Upper lobe of left lung (tissue), 4 donors: ENCODE measurements around the gene AKIRIN2.

ENCODE experiments used
- EP300 ChIP-seq, 4 donors: sonication (generic); formaldehyde crosslinking; IDR thresholded peaks; one replicate each; pipeline ENCODE4 v1.5.1; 2017; ENCODE audit warnings: antibody characterized with exemption in 4 of 4, control low read depth in 2 of 4
- POLR2A ChIP-seq, 4 donors: fragments of 450-650 bp; IDR thresholded peaks; one replicate each; pipeline ENCODE4 v1.5.1; 2016 to 2017; ENCODE audit warnings: antibody characterized with exemption in 4 of 4, mild to moderate bottlenecking in 2 of 4
- TF ChIP-seq, protein P1 (sequence below), 6 experiments: fragments of 450-650 bp in 4 of 6; fragments of 200-600 bp in 2 of 6; sonication (generic) in 2 of 6; IDR thresholded peaks; one replicate each; pipeline ENCODE4 v1.5.1; 2016 to 2019; ENCODE audit warnings: antibody characterized with exemption in 6 of 6

- TF ChIP-seq POLR2A (IDR thresholded peaks at IDR 0.05) (no peak), EP300 (IDR thresholded peaks at IDR 0.05) (no peak)
- TF ChIP-seq, protein P1, sequence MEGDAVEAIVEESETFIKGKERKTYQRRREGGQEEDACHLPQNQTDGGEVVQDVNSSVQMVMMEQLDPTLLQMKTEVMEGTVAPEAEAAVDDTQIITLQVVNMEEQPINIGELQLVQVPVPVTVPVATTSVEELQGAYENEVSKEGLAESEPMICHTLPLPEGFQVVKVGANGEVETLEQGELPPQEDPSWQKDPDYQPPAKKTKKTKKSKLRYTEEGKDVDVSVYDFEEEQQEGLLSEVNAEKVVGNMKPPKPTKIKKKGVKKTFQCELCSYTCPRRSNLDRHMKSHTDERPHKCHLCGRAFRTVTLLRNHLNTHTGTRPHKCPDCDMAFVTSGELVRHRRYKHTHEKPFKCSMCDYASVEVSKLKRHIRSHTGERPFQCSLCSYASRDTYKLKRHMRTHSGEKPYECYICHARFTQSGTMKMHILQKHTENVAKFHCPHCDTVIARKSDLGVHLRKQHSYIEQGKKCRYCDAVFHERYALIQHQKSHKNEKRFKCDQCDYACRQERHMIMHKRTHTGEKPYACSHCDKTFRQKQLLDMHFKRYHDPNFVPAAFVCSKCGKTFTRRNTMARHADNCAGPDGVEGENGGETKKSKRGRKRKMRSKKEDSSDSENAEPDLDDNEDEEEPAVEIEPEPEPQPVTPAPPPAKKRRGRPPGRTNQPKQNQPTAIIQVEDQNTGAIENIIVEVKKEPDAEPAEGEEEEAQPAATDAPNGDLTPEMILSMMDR (IDR thresholded peaks at IDR 0.05) = no peak
Measured at GRCh38 chr6:87637106-87637505, 64.9 kb downstream of the AKIRIN2 start.
